KOPT-K1 (cell line): ENCODE data around the gene DCXR.

Experiments
- H3K27ac ChIP-seq: fragments of 200-600 bp; sonication (generic); 2 replicates; pipeline ENCODE4 v1.5.1; 2016; ENCODE audit warnings: antibody characterized with exemption, mild to moderate bottlenecking, low read depth, low read length; ENCODE audit not compliant: poor library complexity, severe bottlenecking
- H3K36me3 ChIP-seq: fragments of 200-600 bp; sonication (generic); 2 replicates; pipeline ENCODE4 v1.5.1; 2017; ENCODE audit warnings: antibody characterized with exemption, mild to moderate bottlenecking, low read length, moderate library complexity; ENCODE audit not compliant: insufficient read depth
- H3K9me3 ChIP-seq: fragments of 200-600 bp; sonication (generic); 2 replicates; pipeline ENCODE4 v1.5.1; 2017; ENCODE audit warnings: antibody characterized with exemption, low read length, mild to moderate bottlenecking; ENCODE audit not compliant: insufficient read depth, poor library complexity, severe bottlenecking

The DCXR gene

GRCh38 chr17:82010575-82011525 lies 26.6 kb downstream of the DCXR start:
- no peak overlapping the region for H3K27ac ChIP-seq
- H3K9me3 ChIP-seq: no peaks in the 10 kb centered on the region
- H3K36me3 ChIP-seq: no peaks in the 10 kb centered on the region

- Histone ChIP-seq H3K9me3 (no peaks in the 10 kb centered on the region), H3K27ac (no peak overlapping the region), H3K36me3 (no peaks in the 10 kb centered on the region)
These were observed 28.1 kb downstream of the DCXR start for GRCh38 chr17:82009413-82009812.

GRCh38 chr17:82008941-82009405 lies 28.5 kb downstream of the DCXR start:
- Histone ChIP-seq H3K9me3 (no peaks in the 10 kb centered on the region), H3K27ac (no peak overlapping the region), H3K36me3 (no peaks in the 10 kb centered on the region)

GRCh38 chr17:82008258-82008940 lies 29.1 kb downstream of the DCXR start:
- H3K9me3 ChIP-seq: no peaks in the 10 kb centered on the region
- no peak overlapping the region for H3K27ac ChIP-seq
- no peaks in the 10 kb centered on the region for H3K36me3 ChIP-seq

GRCh38 chr17:82007495-82008257 lies 29.8 kb downstream of the DCXR start:
- Histone ChIP-seq H3K27ac (no peak overlapping the region), H3K36me3 (no peaks in the 10 kb centered on the region), H3K9me3 (no peaks in the 10 kb centered on the region)

- no peak overlapping the region for H3K27ac ChIP-seq
- H3K36me3 ChIP-seq: no peaks in the 10 kb centered on the region
- no peaks in the 10 kb centered on the region for H3K9me3 ChIP-seq
These were observed 30.3 kb downstream of the DCXR start for GRCh38 chr17:82007228-82007494.

- no peak overlapping the region for H3K27ac ChIP-seq
- no peaks in the 10 kb centered on the region for H3K36me3 ChIP-seq
- no peaks in the 10 kb centered on the region for H3K9me3 ChIP-seq
These were observed 30.8 kb downstream of the DCXR start for GRCh38 chr17:82006468-82007227.

GRCh38 chr17:82005701-82006348 lies 31.7 kb downstream of the DCXR start:
- Histone ChIP-seq H3K27ac (no peak overlapping the region), H3K9me3 (no peaks in the 10 kb centered on the region), H3K36me3 (no peaks in the 10 kb centered on the region)

- H3K36me3 ChIP-seq: no peaks in the 10 kb centered on the region
- H3K27ac ChIP-seq: no peak overlapping the region
- H3K9me3 ChIP-seq: no peaks in the 10 kb centered on the region
These were observed 32.7 kb downstream of the DCXR start for GRCh38 chr17:82004517-82005455.

- Histone ChIP-seq H3K27ac (no peak overlapping the region), H3K9me3 (no peaks in the 10 kb centered on the region), H3K36me3 (no peaks in the 10 kb centered on the region)
These were observed 33.8 kb downstream of the DCXR start for GRCh38 chr17:82003411-82004381.

GRCh38 chr17:82001571-82002056 lies 35.9 kb downstream of the DCXR start:
- H3K9me3 ChIP-seq: no peaks in the 10 kb centered on the region
- no peak overlapping the region for H3K27ac ChIP-seq
- H3K36me3 ChIP-seq: no peaks in the 10 kb centered on the region

- H3K27ac ChIP-seq: no peak overlapping the region
- H3K36me3 ChIP-seq: no peaks in the 10 kb centered on the region
- H3K9me3 ChIP-seq: no peaks in the 10 kb centered on the region
These were observed 36.5 kb downstream of the DCXR start for GRCh38 chr17:82000803-82001570.
